HG02943 (cell line): ENCODE results near the gene TNK2.
"Not testable (repeated sequence)": the region's sequence is repeated elsewhere in the genome, so short reads cannot be mapped to it uniquely, and the experiment has no call there.

Experiments used
- ATAC-seq: cut with Tn5 transposase; IDR thresholded peaks from one replicate; pipeline ENCODE4 v1.9.1; 2021; ENCODE audit warnings: mild to moderate bottlenecking, low read depth, moderate library complexity; ENCODE audit not compliant: unreplicated experiment

TNK2 gene

GRCh38 chr3:195918176-195918575 lies 9.8 kb upstream of the TNK2 start:
- ATAC-seq: no peak

- ATAC-seq: no peak
Observed at GRCh38 chr3:195916991-195917390, 8.6 kb upstream of the TNK2 start.

GRCh38 chr3:195916291-195916690 lies 7.9 kb upstream of the TNK2 start:
- no peak for ATAC-seq

- peak; percentile 75 for ATAC-seq
Observed at GRCh38 chr3:195914648-195915473, 6.5 kb upstream of the TNK2 start.

GRCh38 chr3:195914146-195914545 lies 5.8 kb upstream of the TNK2 start:
- ATAC-seq: not testable (repeated sequence)

GRCh38 chr3:195913382-195913781 lies 5.0 kb upstream of the TNK2 start:
- no peak for ATAC-seq

GRCh38 chr3:195911946-195912270 lies 3.6 kb upstream of the TNK2 start:
- no peak for ATAC-seq

- ATAC-seq: no peak
Observed at GRCh38 chr3:195911041-195911945, 2.9 kb upstream of the TNK2 start.

- no peak for ATAC-seq
Observed at GRCh38 chr3:195910499-195910845, 2.1 kb upstream of the TNK2 start.

- ATAC-seq: peak; percentile 38
Observed at GRCh38 chr3:195909644-195910498, 1.5 kb upstream of the TNK2 start.

GRCh38 chr3:195908694-195909581 lies 587 bp upstream of the TNK2 start:
- ATAC-seq: peak; percentile 4

GRCh38 chr3:195907684-195907933 lies 742 bp downstream of the TNK2 start:
- peak; percentile 26 for ATAC-seq

- ATAC-seq: peak; percentile 36
Observed at GRCh38 chr3:195906865-195907683, 1.3 kb downstream of the TNK2 start.

- ATAC-seq: no peak
Observed at GRCh38 chr3:195905970-195906864, 2.1 kb downstream of the TNK2 start.

GRCh38 chr3:195904368-195904767 lies 4.0 kb downstream of the TNK2 start:
- no peak for ATAC-seq

GRCh38 chr3:195903950-195904290 lies 4.4 kb downstream of the TNK2 start:
- ATAC-seq: no peak

GRCh38 chr3:195902634-195903033 lies 5.7 kb downstream of the TNK2 start:
- not testable (repeated sequence) for ATAC-seq

- not testable (repeated sequence) for ATAC-seq
Observed at GRCh38 chr3:195901836-195902585, 6.3 kb downstream of the TNK2 start.
